Measurements from ENCODE around the gene ANGPTL5. TPM values are rescaled to one million over a fixed set of nuclear protein-coding genes. Genes with fewer than 3 reads are reported as not detected.

The ANGPTL5 gene
- total and polyA plus RNA-seq, 4 donors, result not detected

DNA sequence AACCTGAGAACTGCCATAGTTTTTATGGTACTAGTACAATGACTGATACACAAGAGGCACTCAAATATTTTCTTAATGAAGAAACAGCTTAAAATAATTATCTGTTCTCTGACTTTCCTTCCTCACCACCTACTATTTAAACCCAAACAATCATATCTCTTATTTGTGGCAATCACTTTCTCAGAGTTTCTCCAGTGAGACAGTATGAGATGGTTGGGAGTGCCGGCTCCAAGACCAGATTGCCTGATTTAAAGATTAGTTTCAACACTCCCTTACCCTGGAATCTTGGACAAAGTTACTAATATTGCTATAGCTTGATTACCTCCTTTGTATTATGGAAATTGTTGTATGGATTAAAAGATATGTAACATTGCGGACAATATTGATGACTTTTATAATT lies 7.2 kb downstream of the ANGPTL5 start:
- no peaks in the 10 kb centered on the region for H3K9me3 ChIP-seq (ENCODE audit: control insufficient read depth in 4 of 4, low read length in 3 of 4)
- no peaks in the 10 kb centered on the region for H3K27me3 ChIP-seq (ENCODE audit: control insufficient read depth in 4 of 4, insufficient read depth in 4 of 4, low read length in 3 of 4)
- no peak overlapping the region for H3K4me3 ChIP-seq (ENCODE audit: low read depth in 1 of 3, low read length in 3 of 3)
- no peak overlapping the region for H3K27ac ChIP-seq (ENCODE audit: low read depth in 1 of 2, low read length in 2 of 2)
- TF ChIP-seq SP1 (IDR thresholded peaks at IDR 0.05) (no peak), HNF4A (conservative IDR thresholded peaks at IDR 0.05) (no peak), FOXA1 (IDR thresholded peaks at IDR 0.05) (no peak), EGR1 (IDR thresholded peaks at IDR 0.05; ENCODE audit: low read depth in 2 of 2) (no peak), JUND (IDR thresholded peaks at IDR 0.05) (no peak)
- TF ChIP-seq, protein P1, sequence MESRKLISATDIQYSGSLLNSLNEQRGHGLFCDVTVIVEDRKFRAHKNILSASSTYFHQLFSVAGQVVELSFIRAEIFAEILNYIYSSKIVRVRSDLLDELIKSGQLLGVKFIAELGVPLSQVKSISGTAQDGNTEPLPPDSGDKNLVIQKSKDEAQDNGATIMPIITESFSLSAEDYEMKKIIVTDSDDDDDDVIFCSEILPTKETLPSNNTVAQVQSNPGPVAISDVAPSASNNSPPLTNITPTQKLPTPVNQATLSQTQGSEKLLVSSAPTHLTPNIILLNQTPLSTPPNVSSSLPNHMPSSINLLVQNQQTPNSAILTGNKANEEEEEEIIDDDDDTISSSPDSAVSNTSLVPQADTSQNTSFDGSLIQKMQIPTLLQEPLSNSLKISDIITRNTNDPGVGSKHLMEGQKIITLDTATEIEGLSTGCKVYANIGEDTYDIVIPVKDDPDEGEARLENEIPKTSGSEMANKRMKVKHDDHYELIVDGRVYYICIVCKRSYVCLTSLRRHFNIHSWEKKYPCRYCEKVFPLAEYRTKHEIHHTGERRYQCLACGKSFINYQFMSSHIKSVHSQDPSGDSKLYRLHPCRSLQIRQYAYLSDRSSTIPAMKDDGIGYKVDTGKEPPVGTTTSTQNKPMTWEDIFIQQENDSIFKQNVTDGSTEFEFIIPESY (IDR thresholded peaks at IDR 0.05), result no peak
- 92% methylated on average over 2 of the region's 2 CpGs for WGBS
- DNase-seq (ENCODE audit: low spot score), result no peak
- no peak overlapping the region for H3K9ac ChIP-seq (ENCODE audit: low read depth in 1 of 2, low read length in 2 of 2)
- no peaks in the 10 kb centered on the region for H3K4me1 ChIP-seq (ENCODE audit: control insufficient read depth in 4 of 4, insufficient read depth in 4 of 4, low read length in 3 of 4)
- no peaks in the 10 kb centered on the region for H3K36me3 ChIP-seq (ENCODE audit: control insufficient read depth in 4 of 4, insufficient read depth in 3 of 4, low read depth in 1 of 4, low read length in 3 of 4)

DNA sequence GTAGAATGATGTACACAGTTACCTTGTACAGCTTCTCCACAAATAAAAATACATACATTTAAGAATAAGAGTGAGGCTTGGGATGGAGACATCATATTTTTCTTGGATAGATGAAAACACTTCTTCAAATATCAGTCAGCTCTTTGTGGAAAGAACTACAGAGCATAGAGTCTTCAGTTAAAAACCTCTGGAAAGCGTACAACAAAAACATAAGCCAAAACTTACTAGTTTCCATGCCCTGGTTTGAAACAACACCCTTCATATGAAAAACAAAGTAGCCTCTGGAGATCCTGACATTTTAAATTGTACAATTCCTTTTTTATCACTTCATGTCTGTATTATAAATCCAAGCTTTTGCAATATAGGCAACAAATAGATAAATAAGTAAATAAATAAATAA lies 8.5 kb downstream of the ANGPTL5 start:
- 93% methylated on average over 1 of the region's 1 CpG for WGBS
- TF ChIP-seq HNF4G (IDR thresholded peaks at IDR 0.05) (no peak), NR2F2 (IDR thresholded peaks at IDR 0.05) (no peak), RAD21 (IDR thresholded peaks at IDR 0.05) (no peak), EGR1 (IDR thresholded peaks at IDR 0.05; ENCODE audit: low read depth in 2 of 2) (no peak), YY1 (IDR thresholded peaks at IDR 0.05) (no peak), CTCF (IDR thresholded peaks at IDR 0.05; ENCODE audit: low read depth, low read length, missing input control) (no peak), RXRA (IDR thresholded peaks at IDR 0.05) (no peak), TAF1 (conservative IDR thresholded peaks at IDR 0.05) (no peak), GABPA (IDR thresholded peaks at IDR 0.05 in 1 of 2, conservative IDR thresholded peaks at IDR 0.05 in 1 of 2) (no peak), JUND (IDR thresholded peaks at IDR 0.05) (no peak), FOXA2 (IDR thresholded peaks at IDR 0.05) (no peak), REST (IDR thresholded peaks at IDR 0.05) (no peak), FOXA1 (IDR thresholded peaks at IDR 0.05) (no peak), HNF4A (conservative IDR thresholded peaks at IDR 0.05) (no peak), SP1 (IDR thresholded peaks at IDR 0.05) (no peak)
- TF ChIP-seq, protein P2, sequence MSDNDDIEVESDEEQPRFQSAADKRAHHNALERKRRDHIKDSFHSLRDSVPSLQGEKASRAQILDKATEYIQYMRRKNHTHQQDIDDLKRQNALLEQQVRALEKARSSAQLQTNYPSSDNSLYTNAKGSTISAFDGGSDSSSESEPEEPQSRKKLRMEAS (IDR thresholded peaks at IDR 0.05), result no peak
- TF ChIP-seq, protein P1 (IDR thresholded peaks at IDR 0.05), result no peak
- TF ChIP-seq, protein P3, sequence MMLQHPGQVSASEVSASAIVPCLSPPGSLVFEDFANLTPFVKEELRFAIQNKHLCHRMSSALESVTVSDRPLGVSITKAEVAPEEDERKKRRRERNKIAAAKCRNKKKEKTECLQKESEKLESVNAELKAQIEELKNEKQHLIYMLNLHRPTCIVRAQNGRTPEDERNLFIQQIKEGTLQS (IDR thresholded peaks at IDR 0.05), result no peak
- H3K4me1 ChIP-seq (ENCODE audit: control insufficient read depth in 4 of 4, insufficient read depth in 4 of 4, low read length in 3 of 4), result no peaks in the 10 kb centered on the region

More for the DNA sequence above, 8.5 kb downstream of the ANGPTL5 start:
- Histone ChIP-seq H3K36me3 (ENCODE audit: control insufficient read depth in 4 of 4, insufficient read depth in 3 of 4, low read depth in 1 of 4, low read length in 3 of 4) (no peaks in the 10 kb centered on the region), H3K9ac (ENCODE audit: low read depth in 1 of 2, low read length in 2 of 2) (no peak overlapping the region), H3K9me3 (ENCODE audit: control insufficient read depth in 4 of 4, low read length in 3 of 4) (no peaks in the 10 kb centered on the region), H3K27me3 (ENCODE audit: control insufficient read depth in 4 of 4, insufficient read depth in 4 of 4, low read length in 3 of 4) (no peaks in the 10 kb centered on the region), H3K4me3 (ENCODE audit: low read depth in 1 of 3, low read length in 3 of 3) (no peak overlapping the region), H3K27ac (ENCODE audit: low read depth in 1 of 2, low read length in 2 of 2) (no peak overlapping the region)
- DNase-seq (ENCODE audit: low spot score), result no peak
